Cardiac muscle cell (in vitro differentiated cells and primary cell): ENCODE results near the gene SPATA4. TPM values are rescaled to one million over a fixed set of nuclear protein-coding genes. Genes with fewer than 3 reads are reported as not detected.

Source experiments
- DNase-seq, 2 donors: peaks; one replicate each; pipeline versions ENCODE4 v3.0.0 to v3.0.0-alpha.2; 2010 to 2017; ENCODE audit warnings: low read depth in 1 of 2, low spot score in 1 of 2
- H3K27ac ChIP-seq: fragments of 200-600 bp; sonication (generic); 2 replicates; pipeline ENCODE4 v1.5.1; 2016
- H3K27me3 ChIP-seq: fragments of 200-600 bp; sonication (generic); 2 replicates; pipeline ENCODE4 v1.6.0; 2016; ENCODE audit warnings: control low read depth
- H3K36me3 ChIP-seq: fragments of 200-600 bp; sonication (generic); 2 replicates; pipeline ENCODE4 v1.5.1; 2016; ENCODE audit warnings: control low read depth
- H3K4me1 ChIP-seq: fragments of 200-600 bp; sonication (generic); 2 replicates; pipeline ENCODE4 v1.8.1; 2017; ENCODE audit warnings: low read depth, mild to moderate bottlenecking, mixed run types
- H3K4me3 ChIP-seq: fragments of 200-600 bp; sonication (generic); 2 replicates; pipeline ENCODE4 v1.5.1; 2016; ENCODE audit warnings: mild to moderate bottlenecking
- H3K9me3 ChIP-seq: fragments of 200-600 bp; sonication (generic); 2 replicates; pipeline ENCODE4 v1.5.1; 2017; ENCODE audit warnings: low read depth, mild to moderate bottlenecking, control low read depth
- CTCF ChIP-seq: IDR thresholded peaks from 2 replicates; pipeline ENCODE4 v1.5.1; 2012; ENCODE audit warnings: low read depth, mild to moderate bottlenecking, low read length
- polyA plus RNA-seq: library from polyadenylated mRNA; unstranded; fragments of >200 nt; fragmentation: Nextera tagmentation; extraction: Ambion mirVana; gene quantifications from 2 replicates; pipeline ENCODE4 v1.2.1, GENCODE V29; 2016
- total RNA-seq: library from RNA; depleted of rRNA; stranded (reverse); fragments of >200 nt; gene quantifications from 2 replicates; pipeline ENCODE4 v1.2.3, GENCODE V29; 2016

The SPATA4 gene
- total and polyA plus RNA-seq, 2 experiments from 2014 or later: 0.63 to 2.2 TPM

- Histone ChIP-seq H3K9me3 (no peaks in the 10 kb centered on the region), H3K27me3 (no peaks in the 10 kb centered on the region), H3K4me1 (no peaks in the 10 kb centered on the region), H3K27ac (no peak overlapping the region), H3K4me3 (no peak overlapping the region), H3K36me3 (no peaks in the 10 kb centered on the region)
- DNase-seq: no peak
- no peak for TF ChIP-seq CTCF
These were observed 9.9 kb upstream of the SPATA4 start for GRCh38 chr4:176205299-176205698.

GRCh38 chr4:176198316-176198903 lies 3.0 kb upstream of the SPATA4 start:
- Histone ChIP-seq H3K27ac (no peak overlapping the region), H3K27me3 (no peaks in the 10 kb centered on the region), H3K4me3 (no peak overlapping the region), H3K4me1 (peaks cover 7% of the 10 kb centered on the region), H3K9me3 (no peaks in the 10 kb centered on the region), H3K36me3 (no peaks in the 10 kb centered on the region)
- DNase-seq: no peak
- TF ChIP-seq CTCF: no peak

- Histone ChIP-seq H3K27me3 (no peaks in the 10 kb centered on the region), H3K4me3 (no peak overlapping the region), H3K27ac (no peak overlapping the region), H3K9me3 (no peaks in the 10 kb centered on the region), H3K36me3 (no peaks in the 10 kb centered on the region), H3K4me1 (peaks cover 7% of the 10 kb centered on the region)
- TF ChIP-seq CTCF: no peak
- DNase-seq: peak in 1 of 2 donors; percentile 21
These were observed 1.4 kb downstream of the SPATA4 start for GRCh38 chr4:176193938-176194337.

DNA sequence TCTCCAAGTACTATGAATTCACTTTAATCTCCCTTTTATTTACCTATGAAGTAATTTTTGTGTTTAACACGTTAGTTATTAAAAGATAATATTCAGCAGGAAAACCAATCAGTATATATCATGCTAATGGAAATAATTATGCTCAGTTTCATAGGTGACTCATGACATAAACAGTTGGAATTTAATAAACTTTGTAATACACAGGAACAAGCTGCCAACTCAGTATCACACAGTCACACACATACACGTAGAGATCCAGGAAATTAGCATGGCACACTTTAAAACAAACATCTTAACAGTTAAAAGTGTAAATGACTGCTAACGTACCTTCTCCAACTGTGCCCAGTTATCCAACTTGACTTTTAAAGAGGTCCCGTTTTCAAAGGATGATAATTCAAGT lies 2.3 kb downstream of the SPATA4 start:
- Histone ChIP-seq H3K9me3 (no peaks in the 10 kb centered on the region), H3K4me3 (no peak overlapping the region), H3K27me3 (no peaks in the 10 kb centered on the region), H3K4me1 (peaks cover 7% of the 10 kb centered on the region), H3K36me3 (no peaks in the 10 kb centered on the region), H3K27ac (no peak overlapping the region)
- peak in 1 of 2 donors; percentile 38 for DNase-seq
- TF ChIP-seq CTCF: no peak

GRCh38 chr4:176191974-176192373 lies 3.4 kb downstream of the SPATA4 start:
- Histone ChIP-seq H3K27me3 (no peaks in the 10 kb centered on the region), H3K4me3 (no peak overlapping the region), H3K4me1 (peaks cover 7% of the 10 kb centered on the region), H3K36me3 (no peaks in the 10 kb centered on the region), H3K9me3 (no peaks in the 10 kb centered on the region), H3K27ac (no peak overlapping the region)
- DNase-seq: no peak
- TF ChIP-seq CTCF: no peak
